Gastrocnemius medialis (tissue), 4 donors: ENCODE results near the gene SORBS2.

ENCODE experiments used
- CTCF ChIP-seq, 5 experiments: fragments of 450-650 bp in 3 of 5; fragments of 200-600 bp in 2 of 5; sonication (generic) in 2 of 5; IDR thresholded peaks in 4 of 5; conservative IDR thresholded peaks in 1 of 5; 1 replicate in 4 of 5; 2 replicates in 1 of 5; pipeline ENCODE4 v1.5.1; 2016 to 2019; ENCODE audit warnings: antibody characterized with exemption in 5 of 5, mild to moderate bottlenecking in 3 of 5, moderate library complexity in 3 of 5
- POLR2A ChIP-seq, 2 donors: fragments of 450-650 bp; IDR thresholded peaks; one replicate each; pipeline ENCODE4 v1.6.1; 2017; ENCODE audit warnings: antibody characterized with exemption in 2 of 2, mild to moderate bottlenecking in 2 of 2, moderate library complexity in 2 of 2

GRCh38 chr4:185745891-185746290, 66.1 kb downstream of the SORBS2 start:
- TF ChIP-seq CTCF (IDR thresholded peaks at IDR 0.05 in 4 of 5, conservative IDR thresholded peaks at IDR 0.05 in 1 of 5) = no peak
- TF ChIP-seq POLR2A (IDR thresholded peaks at IDR 0.05) = no peak
